ENCODE data around the gene UCN.

UCN gene

GRCh38 chr2:27313882-27314645 is 5.8 kb upstream of the UCN start:
- no peak for DNase-seq (ENCODE audit: low read depth)
- TF ChIP-seq CTCF (IDR thresholded peaks at IDR 0.05; ENCODE audit: insufficient read depth, low read depth, low read length, missing control alignments): no peak
- no peak overlapping the region for H3K4me3 ChIP-seq (ENCODE audit: low read length)

GRCh38 chr2:27312152-27312551 is 3.9 kb upstream of the UCN start:
- TF ChIP-seq CTCF (IDR thresholded peaks at IDR 0.05; ENCODE audit: insufficient read depth, low read depth, low read length, missing control alignments): no peak
- DNase-seq (ENCODE audit: low read depth): no peak
- no peak overlapping the region for H3K4me3 ChIP-seq (ENCODE audit: low read length)

GRCh38 chr2:27309651-27310050 is 1.4 kb upstream of the UCN start:
- no peak for TF ChIP-seq CTCF (IDR thresholded peaks at IDR 0.05; ENCODE audit: insufficient read depth, low read depth, low read length, missing control alignments)
- DNase-seq (ENCODE audit: low read depth): no peak
- H3K4me3 ChIP-seq (ENCODE audit: low read length): no peak overlapping the region

- DNase-seq (ENCODE audit: low read depth): no peak
- H3K4me3 ChIP-seq (ENCODE audit: low read length): no peak overlapping the region
- no peak for TF ChIP-seq CTCF (IDR thresholded peaks at IDR 0.05; ENCODE audit: insufficient read depth, low read depth, low read length, missing control alignments)
These were observed 493 bp downstream of the UCN start for GRCh38 chr2:27307545-27308358.

GRCh38 chr2:27307287-27307544 is 1.0 kb downstream of the UCN start:
- no peak for DNase-seq (ENCODE audit: low read depth)
- no peak overlapping the region for H3K4me3 ChIP-seq (ENCODE audit: low read length)
- TF ChIP-seq CTCF (IDR thresholded peaks at IDR 0.05; ENCODE audit: insufficient read depth, low read depth, low read length, missing control alignments): no peak

- H3K4me3 ChIP-seq (ENCODE audit: low read length): no peak overlapping the region
- DNase-seq (ENCODE audit: low read depth): no peak
- no peak for TF ChIP-seq CTCF (IDR thresholded peaks at IDR 0.05; ENCODE audit: insufficient read depth, low read depth, low read length, missing control alignments)
These were observed 1.5 kb downstream of the UCN start for GRCh38 chr2:27306573-27307286.

Measured in epithelial cell of esophagus (primary cell).